NCI-H524 (cell line): ENCODE measurements around the gene TRH.
A peak's percentile ranks its signal among the peaks of the same experiment; 100 is the strongest.
"Not testable (repeated sequence)": the region's sequence is repeated elsewhere in the genome, so short reads cannot be mapped to it uniquely, and the experiment has no call there.

Experiments used
- DNase-seq, 2 experiments: peaks; one replicate each; lab custom pipeline; 2025; lab: John Stamatoyannopoulos, UW

TRH gene

GRCh38 chr3:129965937-129966336, 8.6 kb upstream of the TRH start:
- no peak for DNase-seq

- no peak for DNase-seq
These were observed 7.6 kb upstream of the TRH start for GRCh38 chr3:129966876-129967275.

- no peak for DNase-seq
These were observed 6.8 kb upstream of the TRH start for GRCh38 chr3:129967761-129968160.

- no peak for DNase-seq
These were observed 3.0 kb upstream of the TRH start for GRCh38 chr3:129971351-129972052.

GRCh38 chr3:129972301-129972700, 2.2 kb upstream of the TRH start:
- no peak for DNase-seq

- DNase-seq: peak in 1 of 2 experiments; percentile 11
These were observed 512 bp upstream of the TRH start for GRCh38 chr3:129973853-129974563.

GRCh38 chr3:129974833-129975704, 549 bp downstream of the TRH start:
- DNase-seq: peak in 1 of 2 experiments; percentile 52

- peak in 1 of 2 experiments; percentile 52 for DNase-seq
These were observed 1.2 kb downstream of the TRH start for GRCh38 chr3:129975705-129976048.

- DNase-seq: no peak
These were observed 1.8 kb downstream of the TRH start for GRCh38 chr3:129976286-129976685.

GRCh38 chr3:129978123-129978522, 3.6 kb downstream of the TRH start:
- DNase-seq: no peak

GRCh38 chr3:129979905-129980304, 5.4 kb downstream of the TRH start:
- DNase-seq: no peak

GRCh38 chr3:129983561-129983960, 9.0 kb downstream of the TRH start:
- DNase-seq: no peak

- no peak for DNase-seq
These were observed 9.6 kb downstream of the TRH start for GRCh38 chr3:129984125-129984524.

GRCh38 chr3:129985113-129985512, 10.6 kb downstream of the TRH start:
- peak; percentile 96 for DNase-seq

GRCh38 chr3:129988429-129988828, 13.9 kb downstream of the TRH start:
- no peak for DNase-seq

- DNase-seq: peak in 1 of 2 experiments; percentile 16
These were observed 14.9 kb downstream of the TRH start for GRCh38 chr3:129989414-129989813.

GRCh38 chr3:129992781-129993180, 18.3 kb downstream of the TRH start:
- peak in 1 of 2 experiments; percentile 37 for DNase-seq

- peak; percentile 65 to 80 for DNase-seq
These were observed 20.5 kb downstream of the TRH start for GRCh38 chr3:129994883-129995559.

- no peak for DNase-seq
These were observed 21.6 kb downstream of the TRH start for GRCh38 chr3:129996073-129996472.

- not testable (repeated sequence) for DNase-seq
These were observed 24.7 kb downstream of the TRH start for GRCh38 chr3:129999176-129999575.

GRCh38 chr3:130002666-130003598, 28.4 kb downstream of the TRH start:
- DNase-seq: peak; percentile 42 to 55
